GM10266 (cell line): ENCODE data around the gene HOXA13.

Source experiments
- DNase-seq: peaks from one replicate; pipeline ENCODE4 v3.0.0; 2012; ENCODE audit errors: extremely low spot score
- TF ChIP-seq, protein P1 (sequence below): IDR thresholded peaks from 2 replicates; pipeline ENCODE4 v1.5.1; 2012; ENCODE audit warnings: mild to moderate bottlenecking, low read depth; ENCODE audit not compliant: control insufficient read depth, insufficient read depth; ENCODE audit errors: missing control alignments

The HOXA13 gene

DNA sequence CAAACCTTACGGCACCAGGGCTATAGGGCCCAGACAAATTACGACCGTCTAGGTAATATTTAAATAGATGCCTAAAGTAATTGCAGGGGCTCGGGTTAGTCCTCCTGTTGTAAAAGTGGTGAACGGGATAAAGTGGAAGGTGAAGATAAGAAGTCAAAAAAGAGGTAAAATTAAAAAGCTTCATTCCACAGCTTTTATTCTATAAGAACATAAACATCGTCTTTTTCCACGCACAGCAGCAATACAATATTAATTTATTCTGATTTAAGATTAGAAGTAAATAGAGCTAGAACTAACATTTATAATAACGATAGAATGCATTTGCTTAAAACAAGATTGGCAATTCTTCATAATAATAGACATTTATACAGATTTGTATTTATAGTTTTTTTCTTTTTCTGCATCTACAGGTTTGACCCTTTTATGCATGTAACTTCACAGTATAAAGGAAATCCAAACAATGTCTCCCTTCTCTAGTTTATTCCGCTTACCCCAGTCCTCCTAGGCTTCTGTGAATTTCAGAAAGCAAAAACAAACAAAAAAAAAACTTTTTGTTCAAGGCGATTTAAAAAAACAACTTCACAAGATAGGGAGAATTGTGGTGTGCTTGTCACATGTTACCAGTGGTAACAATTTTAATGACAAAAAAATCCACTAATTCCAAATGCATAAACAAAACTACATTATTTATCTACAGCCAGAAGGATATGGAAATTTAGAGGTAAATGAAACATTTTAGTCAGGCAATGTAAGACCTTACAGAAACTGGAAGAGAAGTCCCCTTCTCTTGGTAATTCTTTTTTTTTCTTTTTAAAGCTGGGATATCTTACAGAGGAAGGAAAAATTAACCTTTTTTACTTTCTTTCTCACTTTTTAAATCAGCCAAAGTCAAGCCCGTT lies 29.2 kb downstream of the HOXA13 start:
- TF ChIP-seq, protein P1, sequence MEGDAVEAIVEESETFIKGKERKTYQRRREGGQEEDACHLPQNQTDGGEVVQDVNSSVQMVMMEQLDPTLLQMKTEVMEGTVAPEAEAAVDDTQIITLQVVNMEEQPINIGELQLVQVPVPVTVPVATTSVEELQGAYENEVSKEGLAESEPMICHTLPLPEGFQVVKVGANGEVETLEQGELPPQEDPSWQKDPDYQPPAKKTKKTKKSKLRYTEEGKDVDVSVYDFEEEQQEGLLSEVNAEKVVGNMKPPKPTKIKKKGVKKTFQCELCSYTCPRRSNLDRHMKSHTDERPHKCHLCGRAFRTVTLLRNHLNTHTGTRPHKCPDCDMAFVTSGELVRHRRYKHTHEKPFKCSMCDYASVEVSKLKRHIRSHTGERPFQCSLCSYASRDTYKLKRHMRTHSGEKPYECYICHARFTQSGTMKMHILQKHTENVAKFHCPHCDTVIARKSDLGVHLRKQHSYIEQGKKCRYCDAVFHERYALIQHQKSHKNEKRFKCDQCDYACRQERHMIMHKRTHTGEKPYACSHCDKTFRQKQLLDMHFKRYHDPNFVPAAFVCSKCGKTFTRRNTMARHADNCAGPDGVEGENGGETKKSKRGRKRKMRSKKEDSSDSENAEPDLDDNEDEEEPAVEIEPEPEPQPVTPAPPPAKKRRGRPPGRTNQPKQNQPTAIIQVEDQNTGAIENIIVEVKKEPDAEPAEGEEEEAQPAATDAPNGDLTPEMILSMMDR = no peak
- no peak for DNase-seq

DNA sequence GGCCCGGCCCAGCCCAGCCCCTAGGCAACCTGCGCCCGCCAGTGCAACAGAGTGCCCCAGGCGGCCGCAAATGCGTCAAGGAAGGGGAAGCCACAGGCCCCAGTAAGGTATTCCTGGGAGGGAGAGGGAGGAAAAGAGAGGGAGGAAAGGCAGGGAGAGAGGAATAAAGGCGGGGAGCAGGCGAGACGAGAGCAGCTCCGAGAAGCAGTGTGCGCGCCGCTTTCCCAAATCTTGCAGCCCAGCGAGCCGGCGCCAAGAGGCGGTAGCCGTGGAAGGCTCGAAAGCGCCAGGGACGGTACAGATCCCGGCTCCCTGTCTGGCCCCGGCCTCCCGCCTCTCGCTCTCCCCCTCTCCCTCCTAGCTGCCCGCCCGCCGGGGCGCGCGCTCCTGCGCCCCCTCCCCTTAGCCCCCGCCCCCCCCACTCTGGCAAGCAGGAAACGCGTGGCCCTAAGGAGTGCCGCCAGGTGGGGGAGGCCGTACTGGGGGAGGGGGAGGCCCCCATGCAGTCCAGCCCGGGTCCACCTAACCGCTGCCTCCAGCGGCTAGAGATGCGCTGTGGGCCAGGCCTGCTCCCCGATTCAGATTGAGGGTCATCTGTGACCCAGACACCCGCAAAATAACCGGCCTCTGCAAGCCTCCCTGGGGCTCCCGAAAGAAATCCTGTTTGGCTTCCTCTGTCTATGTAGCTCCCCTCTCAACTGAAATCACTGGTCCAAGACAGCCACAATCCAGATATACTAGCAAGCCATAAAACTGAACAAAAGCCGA lies 30.0 kb downstream of the HOXA13 start:
- no peak for DNase-seq
- TF ChIP-seq, protein P1 = no peak

DNA sequence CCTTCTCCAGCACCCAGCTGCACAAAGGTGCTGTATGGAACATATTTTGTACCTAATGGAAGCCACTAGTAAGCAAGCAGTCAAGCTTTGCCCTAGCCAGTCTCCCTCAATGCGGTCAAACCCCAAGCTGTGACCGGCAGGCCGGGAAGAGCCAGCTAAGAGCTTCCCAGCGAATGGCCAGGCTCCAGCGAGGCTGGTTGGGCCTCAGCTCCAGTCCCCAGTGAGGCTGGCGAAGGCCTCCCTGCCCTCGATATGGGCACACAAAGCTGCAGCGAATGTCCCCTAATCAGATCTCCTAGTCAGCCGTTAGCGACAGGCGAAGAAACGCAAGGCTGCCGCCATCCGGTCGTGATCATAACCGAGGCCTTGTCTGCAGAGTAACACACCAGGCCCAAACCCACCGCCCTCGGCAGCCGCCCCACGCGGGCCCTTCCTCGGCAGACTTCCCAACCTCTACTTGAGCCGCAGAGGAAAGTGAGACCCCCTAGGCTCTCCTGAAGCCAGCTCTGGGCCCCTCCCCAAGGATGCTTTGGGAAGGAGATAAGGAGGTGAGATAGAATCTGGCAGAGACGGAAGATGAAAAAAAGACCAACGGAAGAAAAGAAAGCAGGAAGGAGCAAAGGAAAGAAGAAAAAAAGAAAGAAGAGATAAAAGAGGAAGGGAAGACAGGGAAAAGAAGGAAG lies 31.5 kb downstream of the HOXA13 start:
- DNase-seq = no peak
- TF ChIP-seq, protein P1 = no peak

GRCh38 chr7:27167916-27168264 lies 32.0 kb downstream of the HOXA13 start:
- no peak for DNase-seq
- TF ChIP-seq, protein P1 = no peak

GRCh38 chr7:27166531-27167505 lies 33.1 kb downstream of the HOXA13 start:
- DNase-seq = no peak
- TF ChIP-seq, protein P1 = no peak

DNA sequence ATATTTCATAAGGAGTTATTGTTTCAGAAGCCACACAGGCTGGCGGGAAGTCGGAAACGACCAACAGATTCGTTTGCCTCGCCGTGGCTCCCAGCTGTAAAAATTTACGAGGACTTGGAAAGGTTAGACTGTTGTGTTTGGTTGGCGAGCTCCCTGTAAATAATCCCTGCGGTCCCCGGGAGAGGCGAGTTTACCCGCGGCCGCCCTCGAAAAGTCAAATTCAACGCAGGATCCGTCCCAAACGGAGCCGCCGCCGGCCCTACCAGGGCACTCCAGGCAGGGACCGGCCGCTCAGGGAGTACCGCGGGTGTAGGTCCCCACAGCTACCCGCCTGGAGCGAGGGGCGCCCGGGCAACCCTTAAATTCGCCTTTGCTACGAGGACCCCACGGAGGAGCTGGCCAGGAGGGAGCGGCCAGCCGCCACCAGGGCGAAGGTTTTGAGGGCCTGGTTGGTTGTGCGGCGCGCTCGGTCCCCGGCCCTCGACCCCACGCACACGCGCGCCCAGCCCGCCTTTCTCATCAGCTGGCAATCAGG lies 33.8 kb downstream of the HOXA13 start:
- TF ChIP-seq, protein P1 = no peak
- DNase-seq = no peak
